Measurements from ENCODE around the gene HBS1L. TPM values are rescaled to one million over a fixed set of nuclear protein-coding genes. Genes with fewer than 3 reads are reported as not detected.

Gene HBS1L
- total and polyA plus RNA-seq, 2 of the 4 experiments (the other 2 are of a cell fraction): 45.1 to 120 TPM

DNA sequence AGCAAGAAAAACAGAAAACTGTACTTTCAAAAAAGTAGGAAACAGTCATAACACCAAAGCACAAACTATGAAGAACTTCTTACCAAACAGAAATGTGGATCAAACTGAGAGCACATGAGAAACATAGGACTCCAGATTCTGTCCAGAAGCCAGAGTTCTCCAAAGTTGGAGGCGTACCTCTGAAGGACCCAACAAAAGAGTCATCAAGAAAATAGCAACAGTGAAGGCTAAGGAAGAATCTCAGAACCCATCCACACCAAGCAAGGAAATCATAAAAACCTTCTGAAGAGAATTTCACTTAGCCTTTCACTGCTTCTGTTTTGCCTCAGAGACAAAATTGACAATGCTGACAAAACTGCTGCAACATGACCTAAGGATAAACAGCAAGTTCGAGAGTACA is 29.4 kb downstream of the HBS1L start:
- H3K79me1 ChIP-seq (ENCODE audit: low read depth in 1 of 2, low read length in 2 of 2): peaks cover 11 to 25% of the 10 kb centered on the region in 2 experiments; a peak in 3 of 4 replicates
- no peak overlapping the region for H3K18ac ChIP-seq (ENCODE audit: low read depth, low read length)
- no peak overlapping the region for H2AK9ac ChIP-seq (replicated peaks; ENCODE audit: low read depth, low read length, poor library complexity)
- no peak for TF ChIP-seq RFX5 (IDR thresholded peaks at IDR 0.05; ENCODE audit: low read depth, low read length)
- TF ChIP-seq NFE2L2 (IDR thresholded peaks at IDR 0.05; ENCODE audit: low read depth, low read length): no peak
- no peak for TF ChIP-seq USF2 (IDR thresholded peaks at IDR 0.05; ENCODE audit: low read depth, low read length)
- TF ChIP-seq RCOR1 (IDR thresholded peaks at IDR 0.05; ENCODE audit: insufficient replicate concordance, low read length): no peak
- TF ChIP-seq FOS (IDR thresholded peaks at IDR 0.05; ENCODE audit: low read depth, low read length): no peak
- TF ChIP-seq MAZ (IDR thresholded peaks at IDR 0.05; ENCODE audit: borderline replicate concordance, low read depth, low read length): no peak
- TF ChIP-seq MAFK (IDR thresholded peaks at IDR 0.05; ENCODE audit: low read depth, low read length): no peak
- no peak for TF ChIP-seq RAD21 (IDR thresholded peaks at IDR 0.05; ENCODE audit: low read length)
- TF ChIP-seq CHD1 (IDR thresholded peaks at IDR 0.05; ENCODE audit: low read depth, low read length): no peak
- TF ChIP-seq CEBPB (IDR thresholded peaks at IDR 0.05; ENCODE audit: low read depth, low read length): no peak
- TF ChIP-seq BHLHE40 (IDR thresholded peaks at IDR 0.05; ENCODE audit: low read depth, low read length): no peak
- TF ChIP-seq, protein P1, sequence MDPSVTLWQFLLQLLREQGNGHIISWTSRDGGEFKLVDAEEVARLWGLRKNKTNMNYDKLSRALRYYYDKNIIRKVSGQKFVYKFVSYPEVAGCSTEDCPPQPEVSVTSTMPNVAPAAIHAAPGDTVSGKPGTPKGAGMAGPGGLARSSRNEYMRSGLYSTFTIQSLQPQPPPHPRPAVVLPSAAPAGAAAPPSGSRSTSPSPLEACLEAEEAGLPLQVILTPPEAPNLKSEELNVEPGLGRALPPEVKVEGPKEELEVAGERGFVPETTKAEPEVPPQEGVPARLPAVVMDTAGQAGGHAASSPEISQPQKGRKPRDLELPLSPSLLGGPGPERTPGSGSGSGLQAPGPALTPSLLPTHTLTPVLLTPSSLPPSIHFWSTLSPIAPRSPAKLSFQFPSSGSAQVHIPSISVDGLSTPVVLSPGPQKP (IDR thresholded peaks at IDR 0.05; ENCODE audit: borderline replicate concordance, low read depth, low read length): no peak
- no peak for TF ChIP-seq POLR2A (IDR thresholded peaks at IDR 0.05; ENCODE audit: low read depth, low read length)
- TF ChIP-seq CTCF (conservative IDR thresholded peaks at IDR 0.05; ENCODE audit: low read depth, low read length): no peak
- H3K4me2 ChIP-seq (ENCODE audit: low read depth, low read length): no peak overlapping the region
- H3K4me1 ChIP-seq (ENCODE audit: control insufficient read depth, insufficient read depth, low read length): no peaks in the 10 kb centered on the region
- dilution Hi-C loops (cut with HindIII; ENCODE audit: low sequenced_read_pairs, unreplicated experiment) (no loop called here), in situ Hi-C loops (cut with MboI; ENCODE audit: low sequenced_read_pairs) (no loop called here), intact Hi-C loops (cut with micrococcal nuclease) (no loop called here)
- no TSS peak for BruUV-seq (replicated peaks)
- no peak overlapping the region for H4K91ac ChIP-seq (ENCODE audit: insufficient read depth, low read depth, low read length)
- no peak overlapping the region for H3K23ac ChIP-seq (ENCODE audit: low read depth, low read length)
- H3K4me3 ChIP-seq (ENCODE audit: insufficient read depth, low read depth, low read length): no peak overlapping the region
- H2AK5ac ChIP-seq (ENCODE audit: low read depth, low read length): no peak overlapping the region
- H2BK15ac ChIP-seq (ENCODE audit: low read depth, low read length): no peak overlapping the region
- no peaks in the 10 kb centered on the region for H3K9me3 ChIP-seq (ENCODE audit: control insufficient read depth, insufficient read depth, low read length)
- no peaks in the 10 kb centered on the region for H3K9me1 ChIP-seq (ENCODE audit: insufficient read depth, low read length)
- no peak overlapping the region for H3K27ac ChIP-seq (ENCODE audit: insufficient read depth, low read length)
- H2AFZ ChIP-seq (replicated peaks; ENCODE audit: low read length, poor library complexity): no peak overlapping the region
- H2BK20ac ChIP-seq (ENCODE audit: low read depth, low read length): no peak overlapping the region
- H3K27me3 ChIP-seq (ENCODE audit: control insufficient read depth, insufficient read depth, low read length): no peaks in the 10 kb centered on the region
- ATAC-seq (ENCODE audit: low read depth) (no peak), DNase-seq (no peak)
- H4K5ac ChIP-seq (ENCODE audit: low read depth, low read length): no peak overlapping the region
- no peaks in the 10 kb centered on the region; the same call in 1 of the 2 replicates for H3K36me3 ChIP-seq (ENCODE audit: control insufficient read depth, insufficient read depth, low read length)
- H3K4ac ChIP-seq (ENCODE audit: low read depth, low read length): no peak overlapping the region
- WGBS, 2 experiments (ENCODE audit: extremely low coverage in 2 of 2, insufficient read length in 1 of 2): no CpG with 5 or more reads among the region's 2 CpGs
- H3K9ac ChIP-seq (ENCODE audit: low read depth, low read length): no peak overlapping the region
- ChIA-PET POLR2A (ENCODE audit: unreplicated experiment) (no interaction called here), CTCF (no interaction called here)
- 0 out of 2 replicates have a peak, but pooled peaks cover 3% of the 10 kb centered on the region for H4K20me1 ChIP-seq (ENCODE audit: insufficient read depth, low read length)
- no peak overlapping the region for H4K8ac ChIP-seq (ENCODE audit: low read depth in 2 of 2, low read length in 2 of 2)
- no peak overlapping the region for H3K14ac ChIP-seq (replicated peaks; ENCODE audit: low read depth, low read length)
- H2BK120ac ChIP-seq (ENCODE audit: low read depth, low read length): no peak overlapping the region
- H2BK5ac ChIP-seq (ENCODE audit: low read depth, low read length, poor library complexity, severe bottlenecking): no peak overlapping the region
- H3K56ac ChIP-seq (ENCODE audit: extremely low read depth, insufficient read depth, low read length): no peak overlapping the region

Measured in IMR-90 (cell line).